ENCODE measurements around the gene DNAJC1.
"Not testable (repeated sequence)": the region's sequence is repeated elsewhere in the genome, so short reads cannot be mapped to it uniquely, and the experiment has no call there.

The DNAJC1 gene

GRCh38 chr10:21827308-21827707, 176.2 kb downstream of the DNAJC1 start:
- no peak for DNase-seq (ENCODE audit: low read depth in 2 of 2)

GRCh38 chr10:21826725-21827124, 176.8 kb downstream of the DNAJC1 start:
- DNase-seq (ENCODE audit: low read depth in 2 of 2) = no peak

GRCh38 chr10:21825345-21825744, 178.2 kb downstream of the DNAJC1 start:
- DNase-seq (ENCODE audit: low read depth in 2 of 2) = no peak

- no peak for DNase-seq (ENCODE audit: low read depth in 2 of 2)
Measured at GRCh38 chr10:21824409-21824808, 179.1 kb downstream of the DNAJC1 start.

- DNase-seq (ENCODE audit: low read depth in 2 of 2) = no peak
Measured at GRCh38 chr10:21823617-21824016, 179.9 kb downstream of the DNAJC1 start.

GRCh38 chr10:21822273-21822672, 181.3 kb downstream of the DNAJC1 start:
- not testable (repeated sequence) for DNase-seq (ENCODE audit: low read depth in 2 of 2)

- no peak for DNase-seq (ENCODE audit: low read depth in 2 of 2)
Measured at GRCh38 chr10:21820952-21821351, 182.6 kb downstream of the DNAJC1 start.

- not testable (repeated sequence) for DNase-seq (ENCODE audit: low read depth in 2 of 2)
Measured at GRCh38 chr10:21818416-21818815, 185.1 kb downstream of the DNAJC1 start.

GRCh38 chr10:21814866-21815265, 188.7 kb downstream of the DNAJC1 start:
- no peak for DNase-seq (ENCODE audit: low read depth in 2 of 2)

- no peak for DNase-seq (ENCODE audit: low read depth in 2 of 2)
Measured at GRCh38 chr10:21813946-21814345, 189.6 kb downstream of the DNAJC1 start.

- DNase-seq (ENCODE audit: low read depth in 2 of 2) = no peak
Measured at GRCh38 chr10:21811245-21811585, 192.3 kb downstream of the DNAJC1 start.

GRCh38 chr10:21810582-21811244, 192.8 kb downstream of the DNAJC1 start:
- DNase-seq (ENCODE audit: low read depth in 2 of 2) = no peak

GRCh38 chr10:21808550-21808949, 195.0 kb downstream of the DNAJC1 start:
- DNase-seq (ENCODE audit: low read depth in 2 of 2) = no peak

- DNase-seq (ENCODE audit: low read depth in 2 of 2) = no peak
Measured at GRCh38 chr10:21807180-21807579, 196.3 kb downstream of the DNAJC1 start.

GRCh38 chr10:21803374-21803773, 200.2 kb downstream of the DNAJC1 start:
- no peak for DNase-seq (ENCODE audit: low read depth in 2 of 2)

GRCh38 chr10:21801609-21802008, 201.9 kb downstream of the DNAJC1 start:
- no peak for DNase-seq (ENCODE audit: low read depth in 2 of 2)

GRCh38 chr10:21797984-21798765, 205.4 kb downstream of the DNAJC1 start:
- DNase-seq (ENCODE audit: low read depth in 2 of 2) = no peak

GRCh38 chr10:21797533-21797932, 206.0 kb downstream of the DNAJC1 start:
- no peak for DNase-seq (ENCODE audit: low read depth in 2 of 2)

- DNase-seq (ENCODE audit: low read depth in 2 of 2) = no peak
Measured at GRCh38 chr10:21791276-21791675, 212.3 kb downstream of the DNAJC1 start.

- no peak for DNase-seq (ENCODE audit: low read depth in 2 of 2)
Measured at GRCh38 chr10:21776883-21777282, 226.6 kb downstream of the DNAJC1 start.

- DNase-seq (ENCODE audit: low read depth in 2 of 2) = no peak
Measured at GRCh38 chr10:21771219-21771618, 232.3 kb downstream of the DNAJC1 start.

GRCh38 chr10:21769041-21769440, 234.5 kb downstream of the DNAJC1 start:
- DNase-seq (ENCODE audit: low read depth in 2 of 2) = no peak

GRCh38 chr10:21764466-21765189, 238.9 kb downstream of the DNAJC1 start:
- DNase-seq (ENCODE audit: low read depth in 2 of 2) = no peak
